Esophagus squamous epithelium (tissue), 5 donors: ENCODE measurements around the gene GALR2. TPM values are rescaled to one million over a fixed set of nuclear protein-coding genes. Genes with fewer than 3 reads are reported as not detected.
"Not testable (repeated sequence)": the region's sequence is repeated elsewhere in the genome, so short reads cannot be mapped to it uniquely, and the experiment has no call there.

Experiments
- DNase-seq: peaks from one replicate; lab custom pipeline; 2025; lab: John Stamatoyannopoulos, UW
- H3K27ac ChIP-seq, 4 donors: fragments of 200-600 bp; sonication (generic); one replicate each; pipeline ENCODE4 v1.5.1; 2016 to 2019; ENCODE audit warnings: mild to moderate bottlenecking in 1 of 4
- H3K27me3 ChIP-seq, 4 donors: fragments of 200-600 bp; sonication (generic); 1 replicate in 3 of 4; 2 replicates in 1 of 4; pipeline versions ENCODE4 v1.5.1 to v1.6.0; 2017 to 2021; ENCODE audit warnings: antibody characterized with exemption in 1 of 4
- H3K36me3 ChIP-seq, 3 donors: fragments of 200-600 bp; sonication (generic); one replicate each; pipeline ENCODE4 v1.5.1; 2016 to 2019
- H3K4me1 ChIP-seq, 3 donors: fragments of 200-600 bp; sonication (generic); one replicate each; pipeline ENCODE4 v1.5.1; 2017 to 2019
- H3K4me3 ChIP-seq, 4 donors: fragments of 200-600 bp; sonication (generic); 1 replicate in 3 of 4; 2 replicates in 1 of 4; pipeline ENCODE4 v1.5.1; 2016 to 2019; ENCODE audit warnings: mild to moderate bottlenecking in 2 of 4, moderate library complexity in 1 of 4
- H3K9me3 ChIP-seq, 3 donors: fragments of 200-600 bp; sonication (generic); one replicate each; pipeline ENCODE4 v1.5.1; 2016 to 2019
- CTCF ChIP-seq, 6 experiments: fragments of 450-650 bp in 4 of 6; fragments of 200-600 bp in 2 of 6; sonication (generic) in 2 of 6; IDR thresholded peaks; one replicate each; pipeline ENCODE4 v1.5.1; 2016 to 2019; ENCODE audit warnings: antibody characterized with exemption in 6 of 6, mild to moderate bottlenecking in 4 of 6, moderate library complexity in 4 of 6
- POLR2A ChIP-seq, 4 donors: fragments of 450-650 bp; IDR thresholded peaks; one replicate each; pipeline ENCODE4 v1.6.1; 2017; ENCODE audit warnings: antibody characterized with exemption in 4 of 4, mild to moderate bottlenecking in 4 of 4, moderate library complexity in 3 of 4
- WGBS, 2 donors: methylation state at CpG; one replicate each; pipeline ENCODE4 v1.1.5; 2018; 5-methylcytosine and 5-hydroxymethylcytosine counted together
- intact Hi-C: fragments of 100-400 bp; cut with DNase I; formaldehyde crosslinking; loops from one replicate; pipeline ENCODE4 v1.15.0; 2022
- total RNA-seq, 4 donors: library from RNA; depleted of rRNA; stranded (reverse); fragments of >200 nt; gene quantifications; one replicate each; pipeline ENCODE4 v1.1.0, GENCODE V29; 2016
- donor health status: DM: yes; HTN: yes; CAD: no.

The GALR2 gene
- total RNA-seq, 4 donors from 2014 or later: 0.32 to 1.6 (median 0.44) TPM; not detected in 1

- TF ChIP-seq POLR2A (IDR thresholded peaks at IDR 0.05) (no peak), CTCF (IDR thresholded peaks at IDR 0.05) (no peak)
- WGBS, 2 donors: 40 to 45% methylated on average over 10 to 13 of the region's 22 CpGs
- no peak overlapping the region for H3K27ac ChIP-seq
- DNase-seq: no peak
- no peak overlapping the region for H3K4me3 ChIP-seq
- no peaks in the 10 kb centered on the region for H3K27me3 ChIP-seq
- intact Hi-C loops: no loop called here
- no peaks in the 10 kb centered on the region for H3K9me3 ChIP-seq
- H3K36me3 ChIP-seq: peaks cover 15 to 42% (median 25%) of the 10 kb centered on the region in 3 donors
- peaks cover 0 to 15% (median 0%) of the 10 kb centered on the region in 3 donors for H3K4me1 ChIP-seq
These were observed 37.9 kb upstream of the GALR2 start for GRCh38 chr17:76036497-76037261.

- Histone ChIP-seq H3K9me3 (no peaks in the 10 kb centered on the region), H3K4me3 (no peak overlapping the region), H3K36me3 (peaks cover 26 to 55% (median 39%) of the 10 kb centered on the region in 3 donors), H3K4me1 (peaks cover 0 to 16% (median 0%) of the 10 kb centered on the region in 3 donors), H3K27ac (peak overlapping the region in 1 of 4 donors; percentile 23), H3K27me3 (no peaks in the 10 kb centered on the region)
- TF ChIP-seq CTCF (IDR thresholded peaks at IDR 0.05) (no peak), POLR2A (IDR thresholded peaks at IDR 0.05) (no peak)
- WGBS, 2 donors: 66% methylated on average over 2 to 3 of the region's 3 CpGs
- no peak for DNase-seq
- intact Hi-C loops: no loop called here
These were observed 36.5 kb upstream of the GALR2 start for GRCh38 chr17:76038050-76038449.

GRCh38 chr17:76039121-76039520 is 35.5 kb upstream of the GALR2 start:
- intact Hi-C loops: no loop called here
- H3K4me3 ChIP-seq: no peak overlapping the region
- H3K27ac ChIP-seq: no peak overlapping the region
- TF ChIP-seq POLR2A (IDR thresholded peaks at IDR 0.05) (no peak), CTCF (IDR thresholded peaks at IDR 0.05) (no peak)
- DNase-seq: no peak
- H3K27me3 ChIP-seq: no peaks in the 10 kb centered on the region
- peaks cover 3 to 27% (median 6%) of the 10 kb centered on the region in 3 donors for H3K4me1 ChIP-seq
- H3K36me3 ChIP-seq: peaks cover 37 to 66% (median 49%) of the 10 kb centered on the region in 3 donors
- H3K9me3 ChIP-seq: no peaks in the 10 kb centered on the region
- 88 to 91% methylated on average over 4 to 5 of the region's 6 CpGs for WGBS, 2 donors

- Histone ChIP-seq H3K4me3 (no peak overlapping the region), H3K9me3 (no peaks in the 10 kb centered on the region), H3K36me3 (peaks cover 40 to 78% (median 61%) of the 10 kb centered on the region in 3 donors), H3K4me1 (peaks cover 11 to 39% (median 16%) of the 10 kb centered on the region in 3 donors), H3K27ac (no peak overlapping the region), H3K27me3 (no peaks in the 10 kb centered on the region)
- DNase-seq: no peak
- TF ChIP-seq POLR2A (IDR thresholded peaks at IDR 0.05): no peak
- intact Hi-C loops: no loop called here
- 67 to 83% methylated on average over 4 to 5 of the region's 6 CpGs for WGBS, 2 donors
These were observed 34.2 kb upstream of the GALR2 start for GRCh38 chr17:76040376-76040775.

GRCh38 chr17:76042868-76043267 is 31.7 kb upstream of the GALR2 start:
- H3K9me3 ChIP-seq, intact Hi-C loops, DNase-seq, H3K27me3 ChIP-seq, H3K4me3 ChIP-seq: not testable (repeated sequence)
- H3K4me1 ChIP-seq: peaks cover 11 to 43% (median 16%) of the 10 kb centered on the region in 3 donors
- peaks cover 60 to 100% (median 85%) of the 10 kb centered on the region in 3 donors for H3K36me3 ChIP-seq
- 94 to 100% methylated on average over 2 of the region's 3 CpGs for WGBS, 2 donors
- peak overlapping the region in 3 of 4 donors; percentile 72 to 88 (median 83) for H3K27ac ChIP-seq

- peak overlapping the region; percentile 67 to 88 (median 78) for H3K27ac ChIP-seq
- peaks cover 11 to 55% (median 16%) of the 10 kb centered on the region in 3 donors for H3K4me1 ChIP-seq
- DNase-seq, H3K4me3 ChIP-seq, intact Hi-C loops, H3K9me3 ChIP-seq, H3K27me3 ChIP-seq: not testable (repeated sequence)
- H3K36me3 ChIP-seq: peaks cover 63 to 100% (median 93%) of the 10 kb centered on the region in 3 donors
- WGBS, 2 donors: 38 to 72% methylated on average over 2 to 5 of the region's 11 CpGs
These were observed 30.0 kb upstream of the GALR2 start for GRCh38 chr17:76044475-76045007.
